ENCODE results near the gene RNASEL. TPM values are rescaled to one million over a fixed set of nuclear protein-coding genes. Genes with fewer than 3 reads are reported as not detected.

The RNASEL gene
- total and polyA plus RNA-seq, 9 of the 15 experiments (the other 6 are each of a cell fraction or from before 2014, with no cell fraction given) = 4.3 to 11.1 (median 7.2) TPM

GRCh38 chr1:182588500-182589396, at the start of gene RNASEL (continued):
- TF ChIP-seq, protein P1, sequence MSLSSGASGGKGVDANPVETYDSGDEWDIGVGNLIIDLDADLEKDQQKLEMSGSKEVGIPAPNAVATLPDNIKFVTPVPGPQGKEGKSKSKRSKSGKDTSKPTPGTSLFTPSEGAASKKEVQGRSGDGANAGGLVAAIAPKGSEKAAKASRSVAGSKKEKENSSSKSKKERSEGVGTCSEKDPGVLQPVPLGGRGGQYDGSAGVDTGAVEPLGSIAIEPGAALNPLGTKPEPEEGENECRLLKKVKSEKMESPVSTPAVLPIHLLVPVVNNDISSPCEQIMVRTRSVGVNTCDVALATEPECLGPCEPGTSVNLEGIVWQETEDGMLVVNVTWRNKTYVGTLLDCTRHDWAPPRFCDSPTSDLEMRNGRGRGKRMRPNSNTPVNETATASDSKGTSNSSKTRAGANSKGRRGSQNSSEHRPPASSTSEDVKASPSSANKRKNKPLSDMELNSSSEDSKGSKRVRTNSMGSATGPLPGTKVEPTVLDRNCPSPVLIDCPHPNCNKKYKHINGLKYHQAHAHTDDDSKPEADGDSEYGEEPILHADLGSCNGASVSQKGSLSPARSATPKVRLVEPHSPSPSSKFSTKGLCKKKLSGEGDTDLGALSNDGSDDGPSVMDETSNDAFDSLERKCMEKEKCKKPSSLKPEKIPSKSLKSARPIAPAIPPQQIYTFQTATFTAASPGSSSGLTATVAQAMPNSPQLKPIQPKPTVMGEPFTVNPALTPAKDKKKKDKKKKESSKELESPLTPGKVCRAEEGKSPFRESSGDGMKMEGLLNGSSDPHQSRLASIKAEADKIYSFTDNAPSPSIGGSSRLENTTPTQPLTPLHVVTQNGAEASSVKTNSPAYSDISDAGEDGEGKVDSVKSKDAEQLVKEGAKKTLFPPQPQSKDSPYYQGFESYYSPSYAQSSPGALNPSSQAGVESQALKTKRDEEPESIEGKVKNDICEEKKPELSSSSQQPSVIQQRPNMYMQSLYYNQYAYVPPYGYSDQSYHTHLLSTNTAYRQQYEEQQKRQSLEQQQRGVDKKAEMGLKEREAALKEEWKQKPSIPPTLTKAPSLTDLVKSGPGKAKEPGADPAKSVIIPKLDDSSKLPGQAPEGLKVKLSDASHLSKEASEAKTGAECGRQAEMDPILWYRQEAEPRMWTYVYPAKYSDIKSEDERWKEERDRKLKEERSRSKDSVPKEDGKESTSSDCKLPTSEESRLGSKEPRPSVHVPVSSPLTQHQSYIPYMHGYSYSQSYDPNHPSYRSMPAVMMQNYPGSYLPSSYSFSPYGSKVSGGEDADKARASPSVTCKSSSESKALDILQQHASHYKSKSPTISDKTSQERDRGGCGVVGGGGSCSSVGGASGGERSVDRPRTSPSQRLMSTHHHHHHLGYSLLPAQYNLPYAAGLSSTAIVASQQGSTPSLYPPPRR (CRISPR knock-in tag; IDR thresholded peaks at IDR 0.05; ENCODE audit: borderline replicate concordance) = no peak; the same call in 1 of the 2 replicates
- TF ChIP-seq, protein P2, sequence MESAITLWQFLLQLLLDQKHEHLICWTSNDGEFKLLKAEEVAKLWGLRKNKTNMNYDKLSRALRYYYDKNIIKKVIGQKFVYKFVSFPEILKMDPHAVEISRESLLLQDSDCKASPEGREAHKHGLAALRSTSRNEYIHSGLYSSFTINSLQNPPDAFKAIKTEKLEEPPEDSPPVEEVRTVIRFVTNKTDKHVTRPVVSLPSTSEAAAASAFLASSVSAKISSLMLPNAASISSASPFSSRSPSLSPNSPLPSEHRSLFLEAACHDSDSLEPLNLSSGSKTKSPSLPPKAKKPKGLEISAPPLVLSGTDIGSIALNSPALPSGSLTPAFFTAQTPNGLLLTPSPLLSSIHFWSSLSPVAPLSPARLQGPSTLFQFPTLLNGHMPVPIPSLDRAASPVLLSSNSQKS (CRISPR knock-in tag; IDR thresholded peaks at IDR 0.05) = peak; percentile 24; the same call in 1 of the 2 replicates
- TF ChIP-seq ZNF184 (CRISPR knock-in tag; IDR thresholded peaks at IDR 0.05) = no peak
- TF ChIP-seq, protein P3, sequence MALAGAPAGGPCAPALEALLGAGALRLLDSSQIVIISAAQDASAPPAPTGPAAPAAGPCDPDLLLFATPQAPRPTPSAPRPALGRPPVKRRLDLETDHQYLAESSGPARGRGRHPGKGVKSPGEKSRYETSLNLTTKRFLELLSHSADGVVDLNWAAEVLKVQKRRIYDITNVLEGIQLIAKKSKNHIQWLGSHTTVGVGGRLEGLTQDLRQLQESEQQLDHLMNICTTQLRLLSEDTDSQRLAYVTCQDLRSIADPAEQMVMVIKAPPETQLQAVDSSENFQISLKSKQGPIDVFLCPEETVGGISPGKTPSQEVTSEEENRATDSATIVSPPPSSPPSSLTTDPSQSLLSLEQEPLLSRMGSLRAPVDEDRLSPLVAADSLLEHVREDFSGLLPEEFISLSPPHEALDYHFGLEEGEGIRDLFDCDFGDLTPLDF (CRISPR knock-in tag; IDR thresholded peaks at IDR 0.05) = no peak
- TF ChIP-seq ZNF354B (CRISPR knock-in tag; IDR thresholded peaks at IDR 0.05) = 0 out of 2 replicates have a peak, but pooled peaks have one; percentile 23
- TF ChIP-seq MYNN (IDR thresholded peaks at IDR 0.05) = no peak
- TF ChIP-seq MYNN (CRISPR knock-in tag; IDR thresholded peaks at IDR 0.05) = no peak
- no peak for TF ChIP-seq HOXB6 (CRISPR knock-in tag; IDR thresholded peaks at IDR 0.05; ENCODE audit: borderline replicate concordance)
- TF ChIP-seq ZNF57 (CRISPR knock-in tag; IDR thresholded peaks at IDR 0.05) = peak; percentile 40; the same call in 1 of the 2 replicates
- TF ChIP-seq ZNF512 (tag; IDR thresholded peaks at IDR 0.05) = no peak
- TF ChIP-seq TSHZ1 (CRISPR knock-in tag; IDR thresholded peaks at IDR 0.05) = no peak
- TF ChIP-seq SRF (CRISPR knock-in tag; IDR thresholded peaks at IDR 0.05) = peak in 1 of 2 experiments; percentile 86; a peak in 2 of 4 replicates
- peak; percentile 18; the same call in 1 of the 2 replicates for TF ChIP-seq ZSCAN32 (CRISPR knock-in tag; IDR thresholded peaks at IDR 0.05)

Data from K562 (cell line).